HG02763 (cell line): ENCODE measurements around the gene SLC12A2.

Experiments
- ATAC-seq: cut with Tn5 transposase; IDR thresholded peaks from one replicate; pipeline ENCODE4 v1.9.1; 2021; ENCODE audit warnings: mild to moderate bottlenecking, moderate library complexity; ENCODE audit not compliant: unreplicated experiment

SLC12A2 gene

GRCh38 chr5:128163991-128164390 lies 80.4 kb downstream of the SLC12A2 start:
- no peak for ATAC-seq

GRCh38 chr5:128169401-128170017 lies 85.9 kb downstream of the SLC12A2 start:
- ATAC-seq = no peak

GRCh38 chr5:128172102-128172501 lies 88.5 kb downstream of the SLC12A2 start:
- no peak for ATAC-seq

GRCh38 chr5:128174951-128175350 lies 91.4 kb downstream of the SLC12A2 start:
- ATAC-seq = no peak

- ATAC-seq = no peak
Measured at GRCh38 chr5:128192368-128192767, 108.8 kb downstream of the SLC12A2 start.

GRCh38 chr5:128193665-128194390 lies 110.3 kb downstream of the SLC12A2 start:
- no peak for ATAC-seq

GRCh38 chr5:128195316-128195715 lies 111.8 kb downstream of the SLC12A2 start:
- ATAC-seq = no peak

GRCh38 chr5:128196080-128196479 lies 112.5 kb downstream of the SLC12A2 start:
- no peak for ATAC-seq

GRCh38 chr5:128196791-128197190 lies 113.2 kb downstream of the SLC12A2 start:
- no peak for ATAC-seq

GRCh38 chr5:128197896-128198522 lies 114.4 kb downstream of the SLC12A2 start:
- no peak for ATAC-seq

- no peak for ATAC-seq
Measured at GRCh38 chr5:128199104-128199503, 115.5 kb downstream of the SLC12A2 start.

- ATAC-seq = no peak
Measured at GRCh38 chr5:128199611-128200010, 116.0 kb downstream of the SLC12A2 start.

GRCh38 chr5:128201065-128201926 lies 117.7 kb downstream of the SLC12A2 start:
- ATAC-seq = peak; percentile 97

GRCh38 chr5:128202320-128202719 lies 118.8 kb downstream of the SLC12A2 start:
- no peak for ATAC-seq

- no peak for ATAC-seq
Measured at GRCh38 chr5:128208436-128208835, 124.9 kb downstream of the SLC12A2 start.

GRCh38 chr5:128212191-128212806 lies 128.7 kb downstream of the SLC12A2 start:
- no peak for ATAC-seq

- no peak for ATAC-seq
Measured at GRCh38 chr5:128213340-128213739, 129.8 kb downstream of the SLC12A2 start.

GRCh38 chr5:128213833-128214232 lies 130.3 kb downstream of the SLC12A2 start:
- no peak for ATAC-seq

- no peak for ATAC-seq
Measured at GRCh38 chr5:128216285-128216684, 132.7 kb downstream of the SLC12A2 start.

- ATAC-seq = no peak
Measured at GRCh38 chr5:128216860-128217531, 133.4 kb downstream of the SLC12A2 start.
